Neural crest cell (in vitro differentiated cells): Measurements from ENCODE around the gene LPCAT4. TPM values are rescaled to one million over a fixed set of nuclear protein-coding genes. Genes with fewer than 3 reads are reported as not detected.
"Not testable (repeated sequence)": the region's sequence is repeated elsewhere in the genome, so short reads cannot be mapped to it uniquely, and the experiment has no call there.

ENCODE experiments used
- DNase-seq: peaks from one replicate; pipeline ENCODE4 v3.0.0; 2021; ENCODE audit warnings: low read depth, mixed read lengths, low spot score
- H3K27ac Mint-ChIP-seq: one replicate; pipeline ENCODE4 v1.8.0; 2021; ENCODE audit warnings: mild to moderate bottlenecking, mixed read lengths; ENCODE audit not compliant: unreplicated experiment
- H3K27me3 Mint-ChIP-seq: 2 replicates; pipeline ENCODE4 v1.8.0; 2021; ENCODE audit warnings: low read depth, mild to moderate bottlenecking, mixed read lengths
- H3K36me3 Mint-ChIP-seq: 2 replicates; pipeline ENCODE4 v1.8.0; 2021; ENCODE audit warnings: low read depth, mild to moderate bottlenecking, mixed read lengths
- H3K4me1 Mint-ChIP-seq: 2 replicates; pipeline ENCODE4 v1.8.0; 2021; ENCODE audit warnings: mixed read lengths
- H3K4me3 Mint-ChIP-seq: one replicate; pipeline ENCODE4 v1.8.0; 2021; ENCODE audit warnings: mild to moderate bottlenecking, mixed read lengths
- H3K9me3 Mint-ChIP-seq: 2 replicates; pipeline ENCODE4 v1.8.0; 2021; ENCODE audit warnings: mixed read lengths
- CTCF ChIP-seq: fragments of 200-600 bp; sonication (generic); conservative IDR thresholded peaks from 2 replicates; pipeline ENCODE4 v1.5.0; 2021; ENCODE audit warnings: antibody characterized with exemption, mild to moderate bottlenecking
- long read RNA-seq: library from polyadenylated mRNA; unstranded; transcript quantifications from one replicate; pipeline ENCODE4 v2.0.0, GENCODE V29; 2020
- total RNA-seq: library from RNA; stranded (reverse); gene quantifications from 2 replicates; pipeline ENCODE4 v1.2.1, GENCODE V29; 2021

Gene LPCAT4, protein sequence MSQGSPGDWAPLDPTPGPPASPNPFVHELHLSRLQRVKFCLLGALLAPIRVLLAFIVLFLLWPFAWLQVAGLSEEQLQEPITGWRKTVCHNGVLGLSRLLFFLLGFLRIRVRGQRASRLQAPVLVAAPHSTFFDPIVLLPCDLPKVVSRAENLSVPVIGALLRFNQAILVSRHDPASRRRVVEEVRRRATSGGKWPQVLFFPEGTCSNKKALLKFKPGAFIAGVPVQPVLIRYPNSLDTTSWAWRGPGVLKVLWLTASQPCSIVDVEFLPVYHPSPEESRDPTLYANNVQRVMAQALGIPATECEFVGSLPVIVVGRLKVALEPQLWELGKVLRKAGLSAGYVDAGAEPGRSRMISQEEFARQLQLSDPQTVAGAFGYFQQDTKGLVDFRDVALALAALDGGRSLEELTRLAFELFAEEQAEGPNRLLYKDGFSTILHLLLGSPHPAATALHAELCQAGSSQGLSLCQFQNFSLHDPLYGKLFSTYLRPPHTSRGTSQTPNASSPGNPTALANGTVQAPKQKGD
- 57.3 and 59.7 TPM in 2 replicates for total RNA-seq
- long read RNA-seq, partial matches to known transcripts, result 0 of 3 reads
- long read RNA-seq, other reads (novel, unspliced or antisense), result 3 of 3 reads

DNA sequence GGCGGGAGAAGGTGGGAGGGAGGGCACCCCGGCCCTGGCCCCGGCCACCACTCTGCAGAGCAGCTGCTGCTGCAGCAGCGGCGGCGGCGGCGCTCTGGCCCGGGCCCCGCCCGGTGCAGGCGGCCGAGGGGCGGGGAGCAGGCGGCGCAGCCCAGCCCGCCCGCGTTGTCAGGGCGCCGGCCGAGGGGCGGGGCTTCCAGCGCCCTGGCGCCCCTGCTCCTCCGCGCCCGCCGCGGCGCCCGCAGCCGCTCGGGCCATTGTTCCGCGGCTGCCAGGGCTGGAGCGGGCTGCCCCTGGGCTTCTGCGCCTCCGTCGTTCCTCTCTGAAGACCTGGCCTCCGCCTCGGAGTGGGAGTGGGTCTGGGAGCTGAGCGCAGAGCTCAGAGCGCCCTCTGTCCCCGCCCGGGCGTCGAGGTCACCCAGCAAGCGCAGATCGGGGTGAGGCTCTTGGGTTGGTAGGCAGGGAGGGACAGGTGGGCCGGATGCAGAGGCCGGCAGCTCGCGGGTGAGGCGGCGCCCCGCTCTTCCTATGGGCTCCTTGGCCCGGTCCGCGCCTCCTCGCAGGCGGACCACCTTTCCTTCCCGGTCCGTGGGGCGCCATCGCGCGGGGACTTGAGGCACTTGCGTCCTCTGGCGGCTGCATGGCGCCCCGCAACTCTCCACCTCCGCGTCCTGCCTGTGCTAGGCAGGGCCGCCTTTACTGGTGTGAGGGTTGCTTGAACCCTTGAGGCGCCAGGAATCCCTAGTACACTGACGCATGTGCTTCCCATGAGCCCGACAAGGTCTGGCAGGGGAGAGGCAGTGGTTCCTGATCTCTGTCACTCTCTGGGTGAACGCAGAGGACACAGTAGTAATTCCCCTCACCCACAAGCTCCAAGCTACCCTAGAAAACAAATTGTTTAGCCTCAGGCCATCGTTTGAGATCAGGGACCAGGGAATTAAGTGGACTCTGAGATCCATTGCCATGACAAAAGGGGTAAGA is at the start of gene LPCAT4:
Gene LPCAT4, minus strand, starts transcription at position 96 of the 981 bp plus-strand sequence. CDS start 96 bp downstream, outside the sequence.
- H3K27ac Mint-ChIP-seq, result peak within 1 kb of the TSS; percentile 94
- H3K9me3 Mint-ChIP-seq, result no peaks in the 10 kb centered on the region

GRCh38 chr15:34409511-34409910 is 42.5 kb upstream of the LPCAT4 start:
- H3K27me3 Mint-ChIP-seq, H3K4me1 Mint-ChIP-seq, DNase-seq, H3K4me3 Mint-ChIP-seq, H3K36me3 Mint-ChIP-seq, H3K9me3 Mint-ChIP-seq, H3K27ac Mint-ChIP-seq: not testable (repeated sequence)

More for the DNA sequence above, at the start of gene LPCAT4:
- peak; percentile 74 for DNase-seq
- Mint-ChIP-seq H3K4me3 (peak within 1 kb of the TSS; percentile 97), H3K36me3 (peaks cover under 1% of the 10 kb centered on the region), H3K27me3 (no peaks in the 10 kb centered on the region), H3K4me1 (peaks cover 19% of the 10 kb centered on the region)
- TF ChIP-seq CTCF, result peak; percentile 92

- not testable (repeated sequence) for DNase-seq, H3K27me3 Mint-ChIP-seq, H3K4me1 Mint-ChIP-seq, H3K27ac Mint-ChIP-seq, H3K4me3 Mint-ChIP-seq, H3K9me3 Mint-ChIP-seq, H3K36me3 Mint-ChIP-seq
These were observed 42.0 kb upstream of the LPCAT4 start for GRCh38 chr15:34408973-34409372.

- not testable (repeated sequence) for H3K36me3 Mint-ChIP-seq, H3K27me3 Mint-ChIP-seq, DNase-seq, H3K4me3 Mint-ChIP-seq, H3K27ac Mint-ChIP-seq, H3K4me1 Mint-ChIP-seq, H3K9me3 Mint-ChIP-seq
These were observed 36.9 kb upstream of the LPCAT4 start for GRCh38 chr15:34403899-34404298.

DNA sequence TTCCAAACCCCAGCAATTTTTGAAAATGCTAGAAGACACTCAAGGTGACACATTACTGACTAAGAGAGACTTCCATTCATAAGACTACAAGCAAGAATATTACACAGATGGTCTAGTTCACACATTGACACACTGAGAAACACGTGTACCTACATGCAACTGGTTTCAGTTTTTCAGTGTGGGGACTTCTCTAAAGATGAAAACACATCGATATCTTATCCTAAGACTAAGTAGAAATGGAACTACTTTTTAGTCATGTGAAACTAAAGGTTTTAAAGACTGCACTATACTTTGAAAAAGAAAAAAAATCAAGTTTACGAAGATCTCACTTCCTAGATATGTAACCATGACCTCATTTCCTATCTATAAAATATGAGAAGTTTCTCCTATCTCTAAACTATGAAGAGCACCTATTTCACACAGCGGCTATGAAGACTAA is 36.2 kb upstream of the LPCAT4 start:
- H3K4me1 Mint-ChIP-seq, DNase-seq, H3K27ac Mint-ChIP-seq, H3K36me3 Mint-ChIP-seq, H3K4me3 Mint-ChIP-seq, H3K9me3 Mint-ChIP-seq, H3K27me3 Mint-ChIP-seq: not testable (repeated sequence)

DNA sequence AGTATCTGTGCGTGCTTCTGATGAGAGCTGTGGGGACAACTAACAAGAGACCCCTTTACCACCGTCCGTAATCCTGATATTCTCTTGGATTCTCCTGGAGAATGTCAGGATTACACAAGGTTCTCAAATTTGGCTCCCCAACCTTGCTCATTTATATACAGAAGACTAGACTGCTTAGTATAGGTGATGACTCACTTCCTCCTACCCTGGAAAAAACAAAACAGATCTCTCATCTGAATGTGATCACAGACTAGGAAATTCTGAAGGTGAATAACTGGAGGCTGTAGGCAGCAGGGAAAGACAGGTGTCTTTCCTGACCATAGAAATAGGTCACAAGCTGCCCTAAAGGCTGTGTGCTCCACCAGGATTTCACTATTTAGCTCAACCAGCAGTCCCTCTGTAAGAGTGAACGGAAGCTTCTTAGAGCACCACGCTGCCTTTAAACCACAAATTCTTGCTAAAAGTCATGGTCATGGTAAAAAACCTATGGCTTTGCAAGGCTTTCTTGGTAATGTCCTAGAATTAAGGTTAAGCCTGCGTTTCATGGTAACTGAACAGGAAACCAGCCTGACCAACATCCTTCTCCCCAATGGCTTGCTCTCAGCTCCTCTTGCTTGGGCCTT is 30.8 kb upstream of the LPCAT4 start:
- not testable (repeated sequence) for H3K27me3 Mint-ChIP-seq, H3K27ac Mint-ChIP-seq, H3K4me1 Mint-ChIP-seq, H3K36me3 Mint-ChIP-seq, H3K4me3 Mint-ChIP-seq, DNase-seq, H3K9me3 Mint-ChIP-seq

- H3K27ac Mint-ChIP-seq, H3K9me3 Mint-ChIP-seq, H3K4me3 Mint-ChIP-seq, H3K36me3 Mint-ChIP-seq, H3K4me1 Mint-ChIP-seq, H3K27me3 Mint-ChIP-seq, DNase-seq: not testable (repeated sequence)
These were observed 26.0 kb upstream of the LPCAT4 start for GRCh38 chr15:34392981-34393380.

GRCh38 chr15:34389594-34390086 is 22.6 kb upstream of the LPCAT4 start:
- not testable (repeated sequence) for H3K4me3 Mint-ChIP-seq, H3K27me3 Mint-ChIP-seq, H3K27ac Mint-ChIP-seq, H3K4me1 Mint-ChIP-seq, DNase-seq, H3K9me3 Mint-ChIP-seq, H3K36me3 Mint-ChIP-seq

DNA sequence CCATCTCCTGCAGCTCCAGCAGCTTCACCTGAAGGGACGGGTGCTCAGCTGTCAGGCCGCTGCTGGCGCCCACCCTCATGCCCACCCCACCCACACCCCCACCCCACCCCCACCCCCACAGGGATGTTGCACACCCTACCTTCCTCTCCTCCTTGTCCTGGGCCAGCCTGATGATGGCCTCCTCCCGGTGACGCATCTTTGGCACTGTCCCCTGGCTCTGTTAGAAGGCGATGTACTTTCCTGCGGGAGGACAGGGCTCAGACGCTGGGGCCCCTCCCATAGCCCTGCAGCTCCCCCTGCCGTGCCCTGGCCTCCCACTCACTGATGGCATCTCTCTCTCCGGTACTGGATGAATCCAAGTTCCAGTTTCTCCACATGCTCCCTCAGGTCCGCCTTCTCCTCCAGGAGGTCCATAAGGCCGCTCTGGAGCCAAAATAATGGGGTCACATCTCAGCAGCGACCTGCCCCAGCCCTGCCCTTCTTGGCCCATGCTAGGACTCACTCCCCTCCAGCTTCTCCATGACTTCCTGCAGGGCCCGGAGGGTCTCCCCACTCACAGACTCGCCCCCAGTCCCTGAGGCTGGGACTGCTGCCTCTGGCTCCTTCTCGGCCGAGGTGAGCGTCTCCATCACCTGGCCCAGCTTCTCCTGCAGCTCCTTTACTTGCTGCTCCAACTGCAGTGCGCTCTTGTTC is 15.0 kb upstream of the LPCAT4 start:
- H3K4me1 Mint-ChIP-seq, H3K27me3 Mint-ChIP-seq, H3K9me3 Mint-ChIP-seq, H3K27ac Mint-ChIP-seq, DNase-seq, H3K4me3 Mint-ChIP-seq, H3K36me3 Mint-ChIP-seq: not testable (repeated sequence)

- not testable (repeated sequence) for H3K27me3 Mint-ChIP-seq, H3K36me3 Mint-ChIP-seq, H3K4me1 Mint-ChIP-seq
These were observed 13.5 kb upstream of the LPCAT4 start for GRCh38 chr15:34380491-34380890.

More at GRCh38 chr15:34380491-34380890, 13.5 kb upstream of the LPCAT4 start:
- not testable (repeated sequence) for DNase-seq, H3K4me3 Mint-ChIP-seq, H3K27ac Mint-ChIP-seq, H3K9me3 Mint-ChIP-seq
